HCT116 (cell line): ENCODE results near the gene ARHGAP27.

Experiments
- CEBPB ChIP-seq: IDR thresholded peaks from 2 replicates; pipeline ENCODE4 v1.6.1; 2012; ENCODE audit warnings: low read depth
- EGR1 ChIP-seq: IDR thresholded peaks from 2 replicates; pipeline ENCODE4 v1.6.1; 2012; ENCODE audit warnings: low read depth
- EZH2 ChIP-seq: fragments of 200-600 bp; sonication (generic); IDR thresholded peaks from 2 replicates; pipeline ENCODE4 v1.6.1; 2017; ENCODE audit warnings: antibody characterized with exemption, mixed run types
- POLR2A ChIP-seq: IDR thresholded peaks from 2 replicates; pipeline ENCODE4 v1.7.0; 2011; ENCODE audit warnings: borderline replicate concordance; ENCODE audit not compliant: insufficient read depth, insufficient read length; ENCODE audit errors: extremely low read depth
- REST ChIP-seq: IDR thresholded peaks from 2 replicates; pipeline ENCODE4 v1.6.1; 2012; ENCODE audit warnings: low read depth
- SIN3A ChIP-seq: IDR thresholded peaks from 2 replicates; pipeline ENCODE4 v1.6.1; 2012; ENCODE audit warnings: low read depth
- ZBTB33 ChIP-seq: IDR thresholded peaks from 2 replicates; pipeline ENCODE4 v1.6.1; 2011; ENCODE audit warnings: mild to moderate bottlenecking, low read length, moderate library complexity; ENCODE audit not compliant: insufficient replicate concordance; ENCODE audit errors: extremely low read depth
- TF ChIP-seq, protein P1 (sequence below), 3 experiments: fragments of 200-600 bp in 1 of 3; sonication (generic) in 1 of 3; IDR thresholded peaks in 2 of 3; conservative IDR thresholded peaks in 1 of 3; 2 replicates each; pipeline ENCODE4 v1.5.1; 2012 to 2017; ENCODE audit warnings: low read depth in 2 of 3, low read length in 2 of 3, antibody characterized with exemption in 1 of 3, borderline replicate concordance in 1 of 3, control low read depth in 1 of 3, mild to moderate bottlenecking in 1 of 3, mixed read lengths in 1 of 3, mixed run types in 1 of 3, moderate library complexity in 1 of 3; ENCODE audit not compliant: insufficient read depth in 1 of 3

- no peak for TF ChIP-seq EZH2
- no peak for TF ChIP-seq POLR2A
- TF ChIP-seq, protein P1, sequence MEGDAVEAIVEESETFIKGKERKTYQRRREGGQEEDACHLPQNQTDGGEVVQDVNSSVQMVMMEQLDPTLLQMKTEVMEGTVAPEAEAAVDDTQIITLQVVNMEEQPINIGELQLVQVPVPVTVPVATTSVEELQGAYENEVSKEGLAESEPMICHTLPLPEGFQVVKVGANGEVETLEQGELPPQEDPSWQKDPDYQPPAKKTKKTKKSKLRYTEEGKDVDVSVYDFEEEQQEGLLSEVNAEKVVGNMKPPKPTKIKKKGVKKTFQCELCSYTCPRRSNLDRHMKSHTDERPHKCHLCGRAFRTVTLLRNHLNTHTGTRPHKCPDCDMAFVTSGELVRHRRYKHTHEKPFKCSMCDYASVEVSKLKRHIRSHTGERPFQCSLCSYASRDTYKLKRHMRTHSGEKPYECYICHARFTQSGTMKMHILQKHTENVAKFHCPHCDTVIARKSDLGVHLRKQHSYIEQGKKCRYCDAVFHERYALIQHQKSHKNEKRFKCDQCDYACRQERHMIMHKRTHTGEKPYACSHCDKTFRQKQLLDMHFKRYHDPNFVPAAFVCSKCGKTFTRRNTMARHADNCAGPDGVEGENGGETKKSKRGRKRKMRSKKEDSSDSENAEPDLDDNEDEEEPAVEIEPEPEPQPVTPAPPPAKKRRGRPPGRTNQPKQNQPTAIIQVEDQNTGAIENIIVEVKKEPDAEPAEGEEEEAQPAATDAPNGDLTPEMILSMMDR (IDR thresholded peaks at IDR 0.05 in 2 of 3, conservative IDR thresholded peaks at IDR 0.05 in 1 of 3; ENCODE audit: borderline replicate concordance in 1 of 3, insufficient read depth in 1 of 3, low read depth in 2 of 3, low read length in 2 of 3), result no peak
- TF ChIP-seq EGR1, result no peak
- no peak for TF ChIP-seq REST
- TF ChIP-seq ZBTB33, result no peak
- no peak for TF ChIP-seq SIN3A
- no peak for TF ChIP-seq CEBPB
Observed at GRCh38 chr17:45404870-45405249, 27.8 kb downstream of the ARHGAP27 start.
